WERI-Rb-1 (cell line): ENCODE data around the gene ZPLD1.

ENCODE experiments used
- DNase-seq: peaks from one replicate; pipeline ENCODE4 v3.0.0-alpha.2; 2020
- H3K27ac ChIP-seq: fragments of 250-450 bp; sonication (Bioruptor Pico); 2 replicates; pipeline ENCODE4 v1.5.1; 2020; ENCODE audit warnings: mild to moderate bottlenecking, moderate library complexity
- H3K27me3 ChIP-seq: fragments of 250-450 bp; sonication (Bioruptor Pico); 2 replicates; pipeline ENCODE4 v1.5.1; 2021; ENCODE audit warnings: mild to moderate bottlenecking, low read depth, moderate library complexity; ENCODE audit not compliant: insufficient read depth, severe bottlenecking
- H3K36me3 ChIP-seq: fragments of 250-450 bp; sonication (Bioruptor Pico); 2 replicates; pipeline ENCODE4 v1.5.1; 2020; ENCODE audit warnings: mild to moderate bottlenecking, moderate library complexity
- H3K4me3 ChIP-seq: 2 replicates; pipeline ENCODE4 v1.5.1; 2011; ENCODE audit warnings: low read depth, mild to moderate bottlenecking, control low read depth, low read length
- H3K9me3 ChIP-seq: fragments of 250-450 bp; sonication (Bioruptor Pico); 2 replicates; pipeline ENCODE4 v1.5.1; 2021; ENCODE audit warnings: mild to moderate bottlenecking, moderate library complexity; ENCODE audit not compliant: severe bottlenecking
- TF ChIP-seq, protein P1 (sequence below): IDR thresholded peaks from 2 replicates; pipeline ENCODE4 v1.5.1; 2011; ENCODE audit warnings: low read depth, mild to moderate bottlenecking, control low read depth, inconsistent platforms, low read length

Gene ZPLD1

GRCh38 chr3:102525624-102526023 lies 90.8 kb downstream of the ZPLD1 start:
- Histone ChIP-seq H3K27ac (no peak overlapping the region), H3K27me3 (no peaks in the 10 kb centered on the region), H3K9me3 (no peaks in the 10 kb centered on the region), H3K36me3 (no peaks in the 10 kb centered on the region), H3K4me3 (no peak overlapping the region)
- TF ChIP-seq, protein P1, sequence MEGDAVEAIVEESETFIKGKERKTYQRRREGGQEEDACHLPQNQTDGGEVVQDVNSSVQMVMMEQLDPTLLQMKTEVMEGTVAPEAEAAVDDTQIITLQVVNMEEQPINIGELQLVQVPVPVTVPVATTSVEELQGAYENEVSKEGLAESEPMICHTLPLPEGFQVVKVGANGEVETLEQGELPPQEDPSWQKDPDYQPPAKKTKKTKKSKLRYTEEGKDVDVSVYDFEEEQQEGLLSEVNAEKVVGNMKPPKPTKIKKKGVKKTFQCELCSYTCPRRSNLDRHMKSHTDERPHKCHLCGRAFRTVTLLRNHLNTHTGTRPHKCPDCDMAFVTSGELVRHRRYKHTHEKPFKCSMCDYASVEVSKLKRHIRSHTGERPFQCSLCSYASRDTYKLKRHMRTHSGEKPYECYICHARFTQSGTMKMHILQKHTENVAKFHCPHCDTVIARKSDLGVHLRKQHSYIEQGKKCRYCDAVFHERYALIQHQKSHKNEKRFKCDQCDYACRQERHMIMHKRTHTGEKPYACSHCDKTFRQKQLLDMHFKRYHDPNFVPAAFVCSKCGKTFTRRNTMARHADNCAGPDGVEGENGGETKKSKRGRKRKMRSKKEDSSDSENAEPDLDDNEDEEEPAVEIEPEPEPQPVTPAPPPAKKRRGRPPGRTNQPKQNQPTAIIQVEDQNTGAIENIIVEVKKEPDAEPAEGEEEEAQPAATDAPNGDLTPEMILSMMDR: no peak
- no peak for DNase-seq

DNA sequence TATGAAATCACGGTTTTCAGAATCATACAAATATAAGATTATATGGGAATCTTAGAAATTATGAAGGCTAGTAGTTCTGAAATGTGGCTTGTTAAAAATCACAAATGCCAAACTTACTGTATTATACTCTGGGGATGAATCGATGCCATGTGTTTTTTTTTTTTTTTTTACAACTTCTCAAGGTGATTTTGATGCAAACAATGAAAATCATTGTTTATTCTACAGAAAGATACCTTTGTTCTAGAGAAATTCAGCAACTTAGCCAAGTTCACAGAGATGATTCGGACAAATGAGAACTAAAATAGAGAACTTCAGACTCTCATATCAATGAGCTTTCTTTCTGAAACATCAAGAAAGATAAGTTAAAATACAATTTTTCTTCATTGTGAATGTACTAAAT lies 92.0 kb downstream of the ZPLD1 start:
- Histone ChIP-seq H3K27ac (no peak overlapping the region), H3K4me3 (no peak overlapping the region), H3K36me3 (no peaks in the 10 kb centered on the region), H3K9me3 (no peaks in the 10 kb centered on the region), H3K27me3 (no peaks in the 10 kb centered on the region)
- TF ChIP-seq, protein P1: no peak
- DNase-seq: no peak

- Histone ChIP-seq H3K27ac (no peak overlapping the region), H3K9me3 (no peaks in the 10 kb centered on the region), H3K4me3 (no peak overlapping the region), H3K36me3 (no peaks in the 10 kb centered on the region), H3K27me3 (no peaks in the 10 kb centered on the region)
- DNase-seq: no peak
- TF ChIP-seq, protein P1: no peak
Measured at GRCh38 chr3:102528727-102529126, 93.9 kb downstream of the ZPLD1 start.
